ENCODE data around the gene ZNF302. TPM values are rescaled to one million over a fixed set of nuclear protein-coding genes. Genes with fewer than 3 reads are reported as not detected.

ZNF302 gene
- total RNA-seq, 1 experiment from 2014 or later: 26.4 TPM

DNA sequence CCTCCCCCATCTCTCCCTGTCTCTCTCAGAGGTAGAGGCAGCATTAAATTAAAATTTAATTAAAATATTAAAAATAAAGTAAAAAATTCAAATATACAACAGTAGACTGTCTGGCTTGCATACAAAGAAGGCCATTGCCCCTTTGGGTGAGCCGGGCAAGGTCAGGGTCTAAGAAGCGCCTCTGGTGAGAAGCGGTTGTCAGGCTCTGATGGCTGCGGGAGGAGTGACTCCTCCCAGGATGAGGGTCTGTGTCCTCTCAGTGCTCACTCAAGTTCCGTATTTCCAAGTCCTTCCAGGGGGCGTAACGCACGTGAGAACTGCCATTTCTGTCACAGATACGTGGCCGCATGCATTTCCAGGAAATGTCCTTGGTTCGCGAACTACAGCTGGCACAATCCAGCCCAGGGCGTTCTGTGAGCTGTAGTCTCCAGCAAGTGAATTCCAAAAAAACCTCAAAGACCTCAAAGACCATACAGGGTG lies 55.8 kb downstream of the ZNF302 start:
- ChIA-PET CTCF (no interaction called here), POLR2A (no interaction called here)
- H3K4me1 ChIP-seq (ENCODE audit: control insufficient read depth, insufficient read depth, low read length): peaks cover 7% of the 10 kb centered on the region
- ATAC-seq (peak; percentile 43), DNase-seq (ENCODE audit: low read depth, low spot score) (no peak)
- intact Hi-C loops (cut with micrococcal nuclease; ENCODE audit: unreplicated experiment) (no loop called here), in situ Hi-C loops (cut with HindIII; ENCODE audit: low pct_unique_long_range_greater_than_20kb, low sequenced_read_pairs) (no loop called here)
- H3K36me3 ChIP-seq (ENCODE audit: control insufficient read depth, insufficient read depth, low read length): no peaks in the 10 kb centered on the region
- H3K4me3 ChIP-seq (ENCODE audit: low read depth in 2 of 2, low read length in 2 of 2): peak overlapping the region; percentile 84 to 99
- H3K27me3 ChIP-seq (ENCODE audit: control insufficient read depth, insufficient read depth, low read length): no peaks in the 10 kb centered on the region
- TSS peak; percentile 74 for BruUV-seq (replicated peaks)
- TF ChIP-seq POLR2AphosphoS5 (IDR thresholded peaks at IDR 0.05; ENCODE audit: low read depth, low read length) (no peak), TCF7L2 (IDR thresholded peaks at IDR 0.05; ENCODE audit: low read depth, low read length) (no peak)
- TF ChIP-seq, protein P1, sequence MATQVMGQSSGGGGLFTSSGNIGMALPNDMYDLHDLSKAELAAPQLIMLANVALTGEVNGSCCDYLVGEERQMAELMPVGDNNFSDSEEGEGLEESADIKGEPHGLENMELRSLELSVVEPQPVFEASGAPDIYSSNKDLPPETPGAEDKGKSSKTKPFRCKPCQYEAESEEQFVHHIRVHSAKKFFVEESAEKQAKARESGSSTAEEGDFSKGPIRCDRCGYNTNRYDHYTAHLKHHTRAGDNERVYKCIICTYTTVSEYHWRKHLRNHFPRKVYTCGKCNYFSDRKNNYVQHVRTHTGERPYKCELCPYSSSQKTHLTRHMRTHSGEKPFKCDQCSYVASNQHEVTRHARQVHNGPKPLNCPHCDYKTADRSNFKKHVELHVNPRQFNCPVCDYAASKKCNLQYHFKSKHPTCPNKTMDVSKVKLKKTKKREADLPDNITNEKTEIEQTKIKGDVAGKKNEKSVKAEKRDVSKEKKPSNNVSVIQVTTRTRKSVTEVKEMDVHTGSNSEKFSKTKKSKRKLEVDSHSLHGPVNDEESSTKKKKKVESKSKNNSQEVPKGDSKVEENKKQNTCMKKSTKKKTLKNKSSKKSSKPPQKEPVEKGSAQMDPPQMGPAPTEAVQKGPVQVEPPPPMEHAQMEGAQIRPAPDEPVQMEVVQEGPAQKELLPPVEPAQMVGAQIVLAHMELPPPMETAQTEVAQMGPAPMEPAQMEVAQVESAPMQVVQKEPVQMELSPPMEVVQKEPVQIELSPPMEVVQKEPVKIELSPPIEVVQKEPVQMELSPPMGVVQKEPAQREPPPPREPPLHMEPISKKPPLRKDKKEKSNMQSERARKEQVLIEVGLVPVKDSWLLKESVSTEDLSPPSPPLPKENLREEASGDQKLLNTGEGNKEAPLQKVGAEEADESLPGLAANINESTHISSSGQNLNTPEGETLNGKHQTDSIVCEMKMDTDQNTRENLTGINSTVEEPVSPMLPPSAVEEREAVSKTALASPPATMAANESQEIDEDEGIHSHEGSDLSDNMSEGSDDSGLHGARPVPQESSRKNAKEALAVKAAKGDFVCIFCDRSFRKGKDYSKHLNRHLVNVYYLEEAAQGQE (IDR thresholded peaks at IDR 0.05; ENCODE audit: insufficient read depth in 1 of 2, low read depth in 2 of 2, low read length in 1 of 2): no peak
- H3K9me3 ChIP-seq (ENCODE audit: control insufficient read depth, insufficient read depth, low read depth, low read length): peaks cover 35% of the 10 kb centered on the region
- peak overlapping the region; percentile 96 for H3K27ac ChIP-seq (ENCODE audit: low read length)

DNA sequence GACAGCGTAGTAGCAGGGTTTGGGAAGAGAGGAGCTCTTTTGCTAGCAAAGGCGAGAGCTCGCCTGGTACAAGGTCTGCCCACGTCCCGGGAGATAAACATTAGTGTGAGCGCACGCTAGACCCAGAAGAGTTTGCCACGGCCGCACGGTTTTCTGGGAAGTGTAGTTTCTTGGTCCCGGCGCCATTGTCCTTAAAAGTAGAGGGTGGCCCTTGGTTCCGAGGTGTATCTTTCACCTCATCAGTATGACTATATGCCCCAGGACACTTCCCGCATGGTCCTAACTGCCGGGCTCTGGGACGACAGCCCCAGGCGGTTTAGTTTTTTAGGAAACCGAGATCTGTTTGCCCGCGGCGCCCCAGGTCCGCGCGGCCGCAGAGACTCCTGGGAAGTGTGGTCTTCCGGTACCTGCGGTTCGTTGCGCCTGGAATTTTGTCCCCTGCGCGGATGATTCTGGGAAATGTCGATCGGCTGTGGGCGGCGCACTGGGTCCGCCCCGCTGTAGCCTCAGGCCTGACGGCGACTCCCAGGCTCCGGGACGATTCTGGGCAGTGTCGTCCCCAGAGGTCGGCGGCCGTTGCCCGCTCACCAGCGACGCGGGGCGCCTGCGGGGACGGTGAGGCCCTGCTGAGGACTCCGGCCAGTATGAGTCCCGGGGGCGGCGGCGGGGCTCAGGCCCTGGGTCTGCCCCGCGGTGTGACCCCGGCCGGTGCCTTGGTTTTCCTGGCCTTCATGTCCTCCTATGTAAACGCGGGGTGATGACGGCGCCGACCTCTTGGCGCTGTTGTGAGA lies 56.5 kb downstream of the ZNF302 start, which contains the start of gene ZNF181:
TSS of gene ZNF181 (plus strand) at position 498 of the 791 bp plus-strand sequence. CDS start 795 bp downstream, outside the sequence.
- H3K36me3 ChIP-seq (ENCODE audit: control insufficient read depth, insufficient read depth, low read length): no peaks in the 10 kb centered on the region
- intact Hi-C loops (cut with micrococcal nuclease; ENCODE audit: unreplicated experiment): no loop called here
- BruUV-seq (replicated peaks): no TSS peak
- DNase-seq (ENCODE audit: low read depth, low spot score) (peak; percentile 82), ATAC-seq (peak; percentile 97)
- ChIA-PET POLR2A (no interaction called here), CTCF (no interaction called here)
- in situ Hi-C loops (cut with HindIII; ENCODE audit: low pct_unique_long_range_greater_than_20kb, low sequenced_read_pairs): no loop called here
- peaks cover 7% of the 10 kb centered on the region for H3K4me1 ChIP-seq (ENCODE audit: control insufficient read depth, insufficient read depth, low read length)
- H3K4me3 ChIP-seq (ENCODE audit: low read depth in 2 of 2, low read length in 2 of 2): peak within 1 kb of the TSS; percentile 84 to 99
- H3K27me3 ChIP-seq (ENCODE audit: control insufficient read depth, insufficient read depth, low read length): no peaks in the 10 kb centered on the region
- TF ChIP-seq, protein P2, sequence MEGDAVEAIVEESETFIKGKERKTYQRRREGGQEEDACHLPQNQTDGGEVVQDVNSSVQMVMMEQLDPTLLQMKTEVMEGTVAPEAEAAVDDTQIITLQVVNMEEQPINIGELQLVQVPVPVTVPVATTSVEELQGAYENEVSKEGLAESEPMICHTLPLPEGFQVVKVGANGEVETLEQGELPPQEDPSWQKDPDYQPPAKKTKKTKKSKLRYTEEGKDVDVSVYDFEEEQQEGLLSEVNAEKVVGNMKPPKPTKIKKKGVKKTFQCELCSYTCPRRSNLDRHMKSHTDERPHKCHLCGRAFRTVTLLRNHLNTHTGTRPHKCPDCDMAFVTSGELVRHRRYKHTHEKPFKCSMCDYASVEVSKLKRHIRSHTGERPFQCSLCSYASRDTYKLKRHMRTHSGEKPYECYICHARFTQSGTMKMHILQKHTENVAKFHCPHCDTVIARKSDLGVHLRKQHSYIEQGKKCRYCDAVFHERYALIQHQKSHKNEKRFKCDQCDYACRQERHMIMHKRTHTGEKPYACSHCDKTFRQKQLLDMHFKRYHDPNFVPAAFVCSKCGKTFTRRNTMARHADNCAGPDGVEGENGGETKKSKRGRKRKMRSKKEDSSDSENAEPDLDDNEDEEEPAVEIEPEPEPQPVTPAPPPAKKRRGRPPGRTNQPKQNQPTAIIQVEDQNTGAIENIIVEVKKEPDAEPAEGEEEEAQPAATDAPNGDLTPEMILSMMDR (IDR thresholded peaks at IDR 0.05): no peak
- TF ChIP-seq POLR2AphosphoS5 (IDR thresholded peaks at IDR 0.05; ENCODE audit: low read depth, low read length) (peak; percentile 78), SIN3A (IDR thresholded peaks at IDR 0.05; ENCODE audit: borderline replicate concordance, insufficient read depth, low read depth, low read length) (0 out of 2 replicates have a peak, but pooled peaks have one; percentile 71), TCF7L2 (IDR thresholded peaks at IDR 0.05; ENCODE audit: low read depth, low read length) (0 out of 2 replicates have a peak, but pooled peaks have one; percentile 44)
- TF ChIP-seq, protein P1 (IDR thresholded peaks at IDR 0.05; ENCODE audit: insufficient read depth in 1 of 2, low read depth in 2 of 2, low read length in 1 of 2): no peak; a peak in 1 of 4 replicates
- H3K27ac ChIP-seq (ENCODE audit: low read length): peak within 1 kb of the TSS; percentile 96
- peaks cover 41% of the 10 kb centered on the region for H3K9me3 ChIP-seq (ENCODE audit: control insufficient read depth, insufficient read depth, low read depth, low read length)

Data from Panc1 (cell line).